ENCODE data around the gene EPB41.
"Not testable (repeated sequence)": the region's sequence is repeated elsewhere in the genome, so short reads cannot be mapped to it uniquely, and the experiment has no call there.

EPB41 gene

DNA sequence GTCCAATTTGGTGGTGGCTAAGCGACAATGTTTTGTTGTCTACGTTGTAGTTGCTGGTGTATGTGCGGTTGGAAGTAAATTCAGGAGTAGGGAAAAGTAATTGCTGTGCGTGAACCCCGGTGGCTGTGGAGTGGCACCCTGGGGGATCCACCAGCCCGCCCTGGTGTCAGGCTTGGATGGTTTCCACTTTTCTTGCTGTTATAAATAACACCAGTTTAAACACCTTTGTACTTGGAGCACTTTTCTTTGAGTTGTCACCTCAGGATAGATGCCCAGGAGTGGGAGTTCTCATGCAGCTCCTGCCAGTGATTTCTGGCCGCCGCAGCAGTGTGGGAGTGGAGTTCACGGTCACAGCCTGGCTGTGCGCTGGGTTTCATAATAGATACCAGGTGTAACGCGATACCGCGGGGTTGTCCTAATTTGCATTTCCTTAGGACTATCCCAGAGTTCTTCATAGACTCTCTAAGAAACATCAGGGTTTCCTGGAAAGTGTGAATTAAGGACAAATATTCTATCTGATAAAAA, 222.1 kb downstream of the EPB41 start:
- FAIRE-seq = no peak

DNA sequence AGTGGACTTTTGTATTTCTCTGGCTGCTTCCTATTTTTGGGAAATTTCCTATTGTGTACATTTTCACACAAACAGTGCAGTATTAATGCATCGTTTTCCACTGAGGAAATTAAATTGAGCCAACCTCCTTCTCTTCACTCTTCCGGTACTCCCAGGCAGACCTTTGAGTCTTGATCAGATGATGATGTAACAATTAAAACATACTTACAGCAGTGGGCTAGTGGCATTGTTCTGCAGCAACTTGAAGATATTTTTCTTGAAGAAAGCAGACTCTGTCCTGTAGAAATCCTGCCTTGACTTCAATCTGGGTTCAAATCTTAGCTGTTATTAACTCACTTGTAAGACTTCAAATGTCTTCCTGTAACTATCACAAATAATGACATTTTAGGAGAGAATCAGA, 228.3 kb downstream of the EPB41 start:
- FAIRE-seq = no peak

DNA sequence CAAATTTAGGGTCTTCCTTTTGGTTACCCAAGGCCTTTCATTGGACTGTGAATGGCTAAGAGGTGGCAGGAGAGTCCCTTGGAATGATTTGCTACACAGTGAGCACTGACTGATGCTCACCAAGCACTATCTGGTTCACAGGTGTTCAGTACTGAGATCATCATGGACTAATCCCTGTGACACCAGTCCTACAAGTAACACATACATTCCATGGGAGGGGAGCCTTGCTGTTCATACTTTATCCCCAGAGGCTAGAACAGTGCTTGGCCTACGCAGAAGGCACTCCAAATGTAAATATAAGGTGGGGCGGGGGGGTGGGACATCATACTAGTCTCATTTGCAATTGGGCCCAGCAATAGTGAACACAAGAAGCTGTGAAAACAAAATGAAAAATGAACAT, 229.8 kb downstream of the EPB41 start:
- FAIRE-seq = no peak

DNA sequence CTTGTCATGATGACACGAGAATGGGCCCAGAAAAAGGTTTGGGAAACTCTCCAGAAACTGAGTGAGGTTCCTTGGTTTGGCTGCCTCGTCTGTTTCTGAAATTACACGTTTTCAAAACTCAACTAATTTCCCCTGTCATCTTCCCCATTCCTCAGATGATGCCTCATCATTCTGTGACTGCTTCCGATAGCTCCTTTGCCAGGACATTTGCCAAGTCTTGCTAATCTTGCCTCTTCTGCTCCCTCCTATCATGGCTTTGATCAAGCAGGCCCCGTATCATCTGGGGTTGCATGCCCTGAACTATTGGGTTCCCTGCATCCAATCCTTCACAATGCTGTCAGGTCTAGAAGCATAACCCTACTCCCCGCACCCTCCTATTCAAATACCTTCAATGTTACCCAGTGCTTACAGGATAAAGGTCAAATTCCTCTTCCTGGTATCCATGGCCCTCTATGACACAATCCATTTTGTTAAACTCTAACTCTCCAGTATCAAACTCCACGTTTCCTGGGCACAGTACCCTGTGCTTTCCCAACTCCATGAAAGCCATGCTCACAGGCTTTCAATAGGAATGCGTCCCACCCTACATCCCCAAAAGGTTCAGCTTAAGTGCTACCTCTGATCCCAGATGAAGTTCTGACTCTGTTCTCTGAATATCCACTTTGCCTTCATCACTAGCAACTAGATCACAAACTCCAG, 231.5 kb downstream of the EPB41 start:
- no peak for FAIRE-seq

DNA sequence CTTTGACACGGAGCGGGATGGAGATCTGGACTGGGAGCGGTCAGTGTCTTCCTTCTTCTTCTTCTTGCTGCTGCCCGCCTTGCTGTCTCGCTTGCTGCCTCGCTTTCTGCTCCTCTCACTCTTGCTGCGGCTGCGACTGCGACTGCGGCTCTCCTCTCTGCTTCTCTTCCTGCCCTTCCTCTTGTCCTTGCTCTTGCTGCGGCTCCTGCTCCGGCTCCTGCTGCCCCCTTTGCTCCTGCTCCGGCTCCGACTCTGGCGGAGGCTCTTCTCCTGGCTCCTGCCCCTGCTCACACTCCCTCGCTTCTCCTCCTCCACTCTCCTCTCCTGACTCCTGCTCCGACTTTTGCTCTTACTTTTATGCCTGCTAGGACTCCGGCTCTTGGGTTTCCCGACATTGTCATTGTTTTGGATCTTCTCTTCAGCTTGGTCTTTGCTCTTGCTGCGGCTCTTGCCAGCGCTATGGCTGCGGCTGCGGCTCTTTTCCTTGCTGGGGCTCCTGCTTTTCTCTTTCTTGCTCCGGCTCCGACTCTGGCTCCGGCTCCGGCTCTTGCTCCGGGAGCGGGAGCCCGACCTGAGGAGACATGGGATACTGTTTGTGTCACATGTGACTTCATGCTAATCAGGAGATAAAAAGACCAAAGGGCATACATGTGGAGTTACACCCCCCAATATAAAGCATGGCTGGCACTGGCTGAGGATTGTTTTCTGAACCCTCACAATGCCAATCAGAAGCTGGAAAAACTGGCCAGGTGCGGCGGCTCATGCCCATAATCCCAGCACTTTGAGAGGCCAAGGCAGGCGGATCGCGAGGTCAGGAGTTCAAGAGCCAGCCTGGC, 234.5 kb downstream of the EPB41 start:
- FAIRE-seq = no peak

DNA sequence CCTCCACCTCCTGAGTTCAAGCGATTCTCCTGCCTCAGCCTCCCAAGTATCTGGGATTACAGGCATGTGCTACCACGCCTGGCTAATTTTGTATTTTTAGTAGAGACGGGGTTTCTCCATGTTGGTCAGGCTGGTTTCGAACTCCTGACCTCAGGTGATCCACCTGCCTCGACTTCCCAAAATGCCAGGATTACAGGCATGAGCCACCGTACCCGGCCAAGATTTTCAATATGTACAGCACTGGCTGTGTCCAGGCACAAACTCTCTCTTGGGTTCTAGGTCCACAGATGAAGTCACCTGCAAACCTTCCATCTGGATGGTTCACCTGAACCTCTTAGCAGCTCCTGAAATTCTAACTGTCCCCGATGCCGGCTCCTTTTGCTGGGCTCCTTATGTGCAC, 236.0 kb downstream of the EPB41 start:
- FAIRE-seq = not testable (repeated sequence)

DNA sequence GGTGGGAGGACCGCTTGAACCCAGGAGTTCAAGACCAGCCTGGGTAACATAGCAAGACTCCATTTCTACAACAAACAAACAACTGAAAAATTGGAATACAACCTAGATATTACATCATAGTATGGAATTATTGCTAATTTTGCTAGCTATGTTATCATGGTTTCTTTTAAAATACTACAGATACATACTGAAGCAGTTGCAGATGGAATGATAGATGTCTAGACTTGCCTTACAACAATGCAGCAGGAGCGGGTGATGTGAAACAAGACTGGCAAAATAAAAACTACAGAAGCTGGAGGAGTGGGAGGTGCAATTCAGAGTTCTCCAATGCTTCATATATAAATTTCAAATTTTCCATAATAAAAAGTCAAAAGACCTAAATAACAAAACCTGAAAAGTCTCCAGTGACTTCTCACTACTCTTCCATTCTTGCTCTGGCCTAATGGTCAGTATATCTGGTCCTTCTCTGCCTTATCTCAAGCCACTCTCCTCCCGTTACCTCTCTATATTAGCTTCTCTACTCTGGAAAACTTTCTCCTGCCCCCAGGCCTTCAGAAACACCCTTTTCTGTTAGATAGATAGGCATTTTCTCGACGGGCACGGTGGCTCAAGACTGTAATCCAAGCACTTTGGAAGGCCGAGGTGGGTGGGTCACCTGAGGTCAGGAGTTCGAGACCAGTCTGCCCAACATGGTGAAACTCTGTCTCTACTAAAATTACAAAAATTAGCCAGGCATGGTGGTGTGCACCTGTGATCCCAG, 237.9 kb downstream of the EPB41 start:
- no peak for FAIRE-seq

DNA sequence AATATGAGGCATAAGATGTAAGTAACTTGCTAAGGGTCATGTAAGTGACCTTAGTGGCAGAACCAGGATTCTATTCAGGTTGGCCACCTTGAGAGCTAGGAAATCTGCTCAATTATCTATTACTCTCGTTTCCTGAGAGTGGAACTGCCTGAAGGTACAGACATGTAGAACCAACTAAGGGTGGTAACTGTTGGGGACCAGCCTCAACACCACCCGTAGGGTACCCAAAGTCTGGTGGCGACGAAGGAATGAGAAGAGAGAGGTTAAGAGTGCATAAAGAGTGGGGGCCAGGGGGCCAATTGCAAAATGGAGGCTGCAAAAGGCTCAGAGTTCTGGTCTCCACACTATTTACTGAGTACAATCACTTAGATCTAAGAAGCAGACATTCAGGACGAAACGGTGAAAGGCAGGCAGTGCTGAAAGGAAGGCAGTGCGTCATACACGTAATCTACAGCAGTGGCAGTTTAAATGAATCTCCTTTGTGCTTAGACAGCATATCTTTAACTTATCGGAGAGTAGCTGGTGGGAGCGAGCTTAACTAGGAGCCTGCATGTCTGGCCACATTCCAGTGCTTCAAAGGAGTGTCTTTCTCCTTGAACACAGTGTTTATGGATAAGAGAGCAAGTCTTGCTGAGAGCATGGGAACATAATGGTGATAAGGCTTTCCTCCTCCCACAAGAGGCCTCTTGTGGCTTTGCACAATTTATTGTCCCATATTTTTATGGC, 242.3 kb downstream of the EPB41 start:
- no peak for FAIRE-seq

DNA sequence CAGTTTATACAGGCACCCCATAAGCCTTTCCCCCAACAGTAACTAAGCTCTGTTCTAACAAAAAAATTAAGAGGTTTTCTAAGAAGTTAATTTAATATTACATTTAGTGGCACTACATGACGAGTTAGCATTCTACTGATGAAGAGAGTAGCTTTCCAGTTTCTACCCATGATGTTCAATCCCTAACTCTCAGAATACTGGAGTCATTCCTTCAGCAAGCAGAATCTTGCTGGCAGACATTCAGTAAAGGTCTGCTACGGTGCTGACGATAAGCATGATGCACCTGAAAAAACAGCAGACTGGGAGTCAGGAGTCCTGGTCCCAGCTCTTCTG, 242.9 kb downstream of the EPB41 start:
- FAIRE-seq = no peak

DNA sequence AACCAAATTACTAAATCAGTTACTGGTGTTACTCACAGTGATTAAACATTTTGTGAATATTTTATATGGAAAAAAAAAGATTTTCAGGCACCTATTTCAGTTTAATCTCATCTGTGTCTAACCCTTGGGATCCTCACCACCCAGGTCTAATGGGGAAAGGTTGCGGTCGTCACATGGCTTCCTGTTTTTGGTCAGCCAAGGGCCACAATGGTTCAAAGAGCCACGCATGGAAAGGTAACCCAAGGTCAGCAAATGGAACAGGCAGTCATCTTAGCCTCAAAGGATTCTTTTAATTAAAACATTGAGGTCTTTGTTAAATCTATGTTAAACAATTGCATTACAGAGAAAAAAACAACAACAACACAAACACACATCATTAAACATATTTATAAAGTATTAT, 245.4 kb downstream of the EPB41 start:
- no peak for FAIRE-seq

DNA sequence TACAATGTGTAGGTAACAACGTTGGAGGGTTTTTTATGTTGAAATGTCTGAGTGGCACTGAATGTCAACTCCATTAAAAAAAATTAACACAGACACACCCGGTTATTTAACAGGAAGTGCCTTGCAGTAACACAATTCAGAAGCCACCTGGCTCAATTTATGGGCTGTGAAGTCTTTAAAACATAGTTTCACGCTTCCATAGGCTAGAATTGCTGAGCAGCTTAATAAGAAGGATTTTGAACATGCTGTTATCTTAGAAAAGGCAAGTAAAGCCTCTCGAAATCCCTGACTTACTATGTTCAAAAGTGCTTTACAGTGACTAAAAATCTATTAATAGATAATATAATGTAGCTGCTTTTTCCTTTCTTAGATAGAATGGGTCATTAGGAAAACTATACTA, 247.7 kb downstream of the EPB41 start:
- no peak for FAIRE-seq

DNA sequence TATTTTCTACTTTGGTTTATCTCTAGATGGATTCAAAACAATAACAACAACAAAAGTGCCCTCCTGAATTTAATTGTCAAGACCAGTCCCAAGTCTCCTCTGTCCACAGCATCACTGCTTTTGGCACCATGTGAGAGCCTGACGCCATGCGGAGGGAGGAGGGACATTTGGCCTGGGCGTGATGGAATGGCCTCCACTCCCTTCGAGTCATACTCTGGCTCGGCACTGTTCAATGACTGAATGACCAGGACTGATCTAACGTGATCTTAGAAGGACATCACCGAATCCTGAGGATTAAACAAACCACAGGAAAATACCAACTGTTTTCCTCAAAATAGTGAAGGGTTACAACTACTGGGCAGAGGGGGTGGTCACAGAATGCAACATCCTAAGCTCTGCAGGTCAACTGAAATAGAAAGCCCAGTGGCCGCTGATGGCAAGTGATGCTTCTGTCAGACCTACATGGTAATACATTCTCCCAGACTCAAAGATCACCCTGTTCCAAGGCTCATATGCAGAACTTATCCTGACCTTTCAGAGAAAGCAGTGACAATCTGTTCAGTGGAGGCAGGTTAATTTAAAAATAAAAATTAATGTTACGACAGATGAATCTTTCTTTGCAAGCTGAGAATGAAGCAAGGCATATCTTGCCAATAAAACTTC, 248.2 kb downstream of the EPB41 start:
- no peak for FAIRE-seq

DNA sequence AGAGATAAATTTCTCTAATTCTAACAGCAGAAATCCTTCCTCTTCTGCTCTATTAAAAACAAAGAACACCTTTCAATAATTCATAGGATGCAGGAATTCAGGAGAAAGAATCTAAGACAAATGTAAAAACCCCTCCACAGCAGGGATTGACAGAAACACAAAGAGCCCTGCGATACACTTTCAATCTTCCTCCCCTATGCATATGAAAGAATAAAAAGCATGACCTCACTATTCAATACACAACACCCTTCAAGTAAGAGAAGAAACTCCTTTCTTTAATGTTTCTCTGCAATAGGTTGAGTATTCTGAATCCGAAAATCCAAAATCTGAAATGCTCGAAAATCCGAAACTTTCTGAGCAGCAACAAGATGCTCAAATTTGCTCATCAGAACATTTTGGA, 250.2 kb downstream of the EPB41 start:
- FAIRE-seq = no peak

DNA sequence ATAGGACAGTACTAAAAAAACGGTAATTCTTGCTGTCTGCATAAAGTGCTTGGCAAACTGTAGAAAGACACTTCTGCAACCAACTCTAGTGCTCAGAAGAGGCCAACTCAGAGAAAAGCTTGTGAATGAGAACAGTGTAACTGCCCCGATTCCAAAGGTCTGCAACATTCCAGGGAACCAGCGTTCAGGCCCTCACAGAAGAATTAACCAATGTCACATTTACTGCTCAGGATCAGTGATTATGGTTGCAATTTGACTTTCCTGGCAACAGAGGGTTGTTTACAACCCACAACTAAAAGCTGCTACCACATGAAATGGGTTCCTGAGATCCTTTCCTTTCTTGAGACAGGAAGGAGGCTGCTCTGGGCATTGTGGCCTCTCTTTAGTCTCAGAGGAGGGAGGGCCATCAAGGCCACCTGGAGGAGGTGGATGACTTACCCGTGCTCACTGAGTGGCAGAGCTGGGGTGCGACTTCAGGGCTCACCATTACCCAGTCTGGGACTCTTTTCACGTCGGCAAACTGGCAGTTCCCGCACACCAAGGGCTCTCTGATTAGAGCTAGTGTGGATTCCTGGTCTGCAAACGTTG, 252.0 kb downstream of the EPB41 start:
- no peak for FAIRE-seq

DNA sequence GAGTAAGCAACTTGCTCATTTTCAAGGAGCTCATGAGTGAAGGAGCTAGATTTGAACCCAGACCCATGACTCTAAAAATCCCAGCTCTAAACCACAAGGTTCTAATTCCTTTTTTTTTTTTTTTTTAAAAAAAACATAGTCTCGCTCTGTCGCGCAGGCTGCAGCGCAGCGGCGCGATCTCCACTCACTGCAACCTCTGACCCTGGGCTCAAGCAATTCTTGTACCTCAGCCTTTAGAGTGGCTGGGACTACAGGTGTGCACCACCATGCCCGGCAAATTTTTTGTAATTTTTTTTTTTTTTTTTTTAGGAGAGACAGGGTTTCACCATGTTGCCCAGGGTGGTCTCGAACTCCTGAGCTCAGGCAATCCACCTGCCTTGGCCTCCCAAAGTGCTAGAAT, 253.5 kb downstream of the EPB41 start:
- FAIRE-seq = no peak
